ENCODE results near the gene PTCH2.

Gene PTCH2

GRCh38 chr1:44790968-44791801 lies 51.9 kb downstream of the PTCH2 start:
- H3K36me3 ChIP-seq (ENCODE audit: control insufficient read depth in 2 of 2, insufficient read depth in 1 of 2, low read length in 2 of 2), result no peaks in the 10 kb centered on the region
- H3K27ac ChIP-seq (ENCODE audit: extremely low read depth, low read depth, low read length), result no peak overlapping the region
- no peaks in the 10 kb centered on the region for H3K4me1 ChIP-seq (ENCODE audit: control insufficient read depth, insufficient read depth, low read length)
- CTCF ChIA-PET, result interaction anchor here (1.0 to 1.3 kb wide), 2 partner anchors 9 to 17 kb away, joined by 4 to 8 read pairs; partner anchors contain the start of genes BTBD19 and PLK3
- H3K9me3 ChIP-seq (ENCODE audit: control insufficient read depth, insufficient read depth, low read depth, low read length), result no peaks in the 10 kb centered on the region
- peak; percentile 95 for TF ChIP-seq KLF1 (tag by site-specific recombination; IDR thresholded peaks at IDR 0.05)
- peak; percentile 98 for TF ChIP-seq KLF17 (tag by site-specific recombination; IDR thresholded peaks at IDR 0.05)
- TF ChIP-seq, protein P1, sequence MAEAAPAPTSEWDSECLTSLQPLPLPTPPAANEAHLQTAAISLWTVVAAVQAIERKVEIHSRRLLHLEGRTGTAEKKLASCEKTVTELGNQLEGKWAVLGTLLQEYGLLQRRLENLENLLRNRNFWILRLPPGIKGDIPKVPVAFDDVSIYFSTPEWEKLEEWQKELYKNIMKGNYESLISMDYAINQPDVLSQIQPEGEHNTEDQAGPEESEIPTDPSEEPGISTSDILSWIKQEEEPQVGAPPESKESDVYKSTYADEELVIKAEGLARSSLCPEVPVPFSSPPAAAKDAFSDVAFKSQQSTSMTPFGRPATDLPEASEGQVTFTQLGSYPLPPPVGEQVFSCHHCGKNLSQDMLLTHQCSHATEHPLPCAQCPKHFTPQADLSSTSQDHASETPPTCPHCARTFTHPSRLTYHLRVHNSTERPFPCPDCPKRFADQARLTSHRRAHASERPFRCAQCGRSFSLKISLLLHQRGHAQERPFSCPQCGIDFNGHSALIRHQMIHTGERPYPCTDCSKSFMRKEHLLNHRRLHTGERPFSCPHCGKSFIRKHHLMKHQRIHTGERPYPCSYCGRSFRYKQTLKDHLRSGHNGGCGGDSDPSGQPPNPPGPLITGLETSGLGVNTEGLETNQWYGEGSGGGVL (tag by site-specific recombination; IDR thresholded peaks at IDR 0.05), result no peak
- TF ChIP-seq ZNF366 (tag by site-specific recombination; conservative IDR thresholded peaks at IDR 0.05), result peak; percentile 30; the same call in 1 of the 2 replicates
- no peak for TF ChIP-seq ZNF18 (tag by site-specific recombination; IDR thresholded peaks at IDR 0.05)
- 0 out of 2 replicates have a peak, but pooled peaks have one; percentile 42 for TF ChIP-seq ZNF600 (tag by site-specific recombination; IDR thresholded peaks at IDR 0.05)
- peak; percentile 61; the same call in 1 of the 2 replicates for TF ChIP-seq SP7 (tag by site-specific recombination; IDR thresholded peaks at IDR 0.05)
- TF ChIP-seq SALL2 (tag by site-specific recombination; IDR thresholded peaks at IDR 0.05; ENCODE audit: borderline replicate concordance), result no peak
- TF ChIP-seq, protein P2, sequence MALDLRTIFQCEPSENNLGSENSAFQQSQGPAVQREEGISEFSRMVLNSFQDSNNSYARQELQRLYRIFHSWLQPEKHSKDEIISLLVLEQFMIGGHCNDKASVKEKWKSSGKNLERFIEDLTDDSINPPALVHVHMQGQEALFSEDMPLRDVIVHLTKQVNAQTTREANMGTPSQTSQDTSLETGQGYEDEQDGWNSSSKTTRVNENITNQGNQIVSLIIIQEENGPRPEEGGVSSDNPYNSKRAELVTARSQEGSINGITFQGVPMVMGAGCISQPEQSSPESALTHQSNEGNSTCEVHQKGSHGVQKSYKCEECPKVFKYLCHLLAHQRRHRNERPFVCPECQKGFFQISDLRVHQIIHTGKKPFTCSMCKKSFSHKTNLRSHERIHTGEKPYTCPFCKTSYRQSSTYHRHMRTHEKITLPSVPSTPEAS (tag by site-specific recombination; IDR thresholded peaks at IDR 0.05), result peak; percentile 79
- POLR2A ChIA-PET, result interaction anchor here (0.8 to 5.6 kb wide), 4 partner anchors 9 to 221 kb away, joined by 3 to 41 read pairs (median 6); partner anchors contain the start of genes HECTD3, PLK3, RPS8 and UROD
- no peak overlapping the region for H3K4me3 ChIP-seq (ENCODE audit: low read depth, low read length)

GRCh38 chr1:44788120-44788860 lies 54.8 kb downstream of the PTCH2 start, which contains the start of gene BEST4:
Gene BEST4, minus strand, starts transcription at chr1:44788170. Its CDS starts 465 bp downstream, at chr1:44787705.
- Histone ChIP-seq H3K4me1 (ENCODE audit: control insufficient read depth, insufficient read depth, low read length) (0 out of 2 replicates have a peak, but pooled peaks cover 2% of the 10 kb centered on the region), H3K36me3 (ENCODE audit: control insufficient read depth in 2 of 2, insufficient read depth in 1 of 2, low read length in 2 of 2) (no peaks in the 10 kb centered on the region), H3K27ac (ENCODE audit: extremely low read depth, low read depth, low read length) (no peak within 1 kb of the TSS), H3K9me3 (ENCODE audit: control insufficient read depth, insufficient read depth, low read depth, low read length) (no peaks in the 10 kb centered on the region), H3K4me3 (ENCODE audit: low read depth, low read length) (no peak within 1 kb of the TSS)
- ChIA-PET CTCF (interaction anchor here (0.5 to 2.3 kb wide), 6 partner anchors 9 to 515 kb away, joined by 3 to 11 read pairs (median 4); partner anchors contain the start of genes RNU5D-1 and RPS8), POLR2A (interaction anchor here (0.5 to 5.6 kb wide), 7 partner anchors 13 to 69 kb away, joined by 3 to 41 read pairs (median 3); partner anchors contain the start of genes BTBD19, PTCH2 and RPS8)
- TF ChIP-seq ZBTB20 (tag by site-specific recombination; IDR thresholded peaks at IDR 0.05) (peak; percentile 58), PRDM4 (tag by site-specific recombination; IDR thresholded peaks at IDR 0.05) (no peak), ZNF654 (tag by site-specific recombination; IDR thresholded peaks at IDR 0.05; ENCODE audit: low read depth) (no peak), ZNF157 (tag by site-specific recombination; IDR thresholded peaks at IDR 0.05) (no peak)

Measured in HEK293 (cell line).